Epithelial cell of esophagus (primary cell): ENCODE measurements around the gene SCN7A.
"Not testable (repeated sequence)": the region's sequence is repeated elsewhere in the genome, so short reads cannot be mapped to it uniquely, and the experiment has no call there.

ENCODE experiments used
- DNase-seq: peaks from one replicate; pipeline ENCODE4 v3.0.0; 2010; ENCODE audit warnings: low read depth
- H3K4me3 ChIP-seq: 2 replicates; pipeline ENCODE4 v1.5.1; 2011; ENCODE audit warnings: mild to moderate bottlenecking, low read length, control low read depth
- TF ChIP-seq, protein P1 (sequence below): IDR thresholded peaks from 2 replicates; pipeline ENCODE4 v1.5.1; 2011; ENCODE audit warnings: low read depth, mild to moderate bottlenecking, low read length, control low read depth, inconsistent platforms; ENCODE audit not compliant: insufficient read depth; ENCODE audit errors: missing control alignments

SCN7A gene

DNA sequence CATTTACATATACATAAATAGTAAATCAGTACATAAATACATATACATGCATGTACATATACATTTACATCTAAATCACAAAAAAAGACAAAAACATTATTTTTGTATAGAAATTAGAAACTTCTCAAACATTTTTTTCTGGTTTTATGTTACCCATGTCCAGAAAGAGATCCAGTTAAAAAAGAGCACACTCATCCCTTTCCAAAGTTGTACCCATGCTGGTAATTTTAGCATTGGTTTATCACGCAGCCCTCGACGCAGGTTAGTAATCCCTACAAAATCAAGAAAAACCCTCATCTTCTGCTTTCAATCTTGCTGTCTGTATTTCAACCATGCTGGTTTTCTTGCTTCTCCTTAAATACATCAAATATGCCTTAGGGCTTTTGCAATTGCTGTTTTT, 128.8 kb downstream of the SCN7A start:
- no peak for DNase-seq
- TF ChIP-seq, protein P1, sequence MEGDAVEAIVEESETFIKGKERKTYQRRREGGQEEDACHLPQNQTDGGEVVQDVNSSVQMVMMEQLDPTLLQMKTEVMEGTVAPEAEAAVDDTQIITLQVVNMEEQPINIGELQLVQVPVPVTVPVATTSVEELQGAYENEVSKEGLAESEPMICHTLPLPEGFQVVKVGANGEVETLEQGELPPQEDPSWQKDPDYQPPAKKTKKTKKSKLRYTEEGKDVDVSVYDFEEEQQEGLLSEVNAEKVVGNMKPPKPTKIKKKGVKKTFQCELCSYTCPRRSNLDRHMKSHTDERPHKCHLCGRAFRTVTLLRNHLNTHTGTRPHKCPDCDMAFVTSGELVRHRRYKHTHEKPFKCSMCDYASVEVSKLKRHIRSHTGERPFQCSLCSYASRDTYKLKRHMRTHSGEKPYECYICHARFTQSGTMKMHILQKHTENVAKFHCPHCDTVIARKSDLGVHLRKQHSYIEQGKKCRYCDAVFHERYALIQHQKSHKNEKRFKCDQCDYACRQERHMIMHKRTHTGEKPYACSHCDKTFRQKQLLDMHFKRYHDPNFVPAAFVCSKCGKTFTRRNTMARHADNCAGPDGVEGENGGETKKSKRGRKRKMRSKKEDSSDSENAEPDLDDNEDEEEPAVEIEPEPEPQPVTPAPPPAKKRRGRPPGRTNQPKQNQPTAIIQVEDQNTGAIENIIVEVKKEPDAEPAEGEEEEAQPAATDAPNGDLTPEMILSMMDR = no peak
- H3K4me3 ChIP-seq = no peak overlapping the region

DNA sequence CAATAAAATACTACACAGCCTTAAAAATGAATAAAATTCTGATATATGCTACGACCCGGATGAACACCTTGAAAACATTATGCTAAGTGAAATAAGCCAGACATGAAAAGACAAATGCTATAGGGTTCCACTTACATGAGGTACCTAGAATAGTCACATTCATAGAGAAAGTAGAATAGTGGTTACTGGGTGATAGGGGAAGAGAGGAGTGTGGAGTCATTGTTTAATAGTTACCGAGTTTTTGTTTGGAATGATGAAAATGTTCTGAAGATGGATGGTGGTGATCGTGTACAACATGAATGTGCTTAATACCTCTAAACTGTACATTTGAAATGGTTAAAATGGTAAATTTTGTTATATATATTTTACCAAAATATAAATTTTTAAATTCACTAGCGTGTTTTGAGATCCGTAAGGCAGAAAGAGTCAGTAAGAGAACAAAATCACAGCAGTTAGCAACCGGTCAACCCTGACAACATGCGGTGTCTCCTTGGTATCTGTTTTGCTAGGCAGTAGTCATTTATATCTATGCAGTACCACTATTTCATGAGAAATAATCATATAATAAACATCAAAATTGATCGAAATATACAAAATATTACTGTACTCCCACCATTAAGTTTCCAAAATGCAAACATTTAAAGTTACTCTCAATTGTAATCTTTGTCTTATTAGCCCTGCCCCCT, 129.4 kb downstream of the SCN7A start:
- TF ChIP-seq, protein P1 = no peak
- no peak overlapping the region for H3K4me3 ChIP-seq
- no peak for DNase-seq

DNA sequence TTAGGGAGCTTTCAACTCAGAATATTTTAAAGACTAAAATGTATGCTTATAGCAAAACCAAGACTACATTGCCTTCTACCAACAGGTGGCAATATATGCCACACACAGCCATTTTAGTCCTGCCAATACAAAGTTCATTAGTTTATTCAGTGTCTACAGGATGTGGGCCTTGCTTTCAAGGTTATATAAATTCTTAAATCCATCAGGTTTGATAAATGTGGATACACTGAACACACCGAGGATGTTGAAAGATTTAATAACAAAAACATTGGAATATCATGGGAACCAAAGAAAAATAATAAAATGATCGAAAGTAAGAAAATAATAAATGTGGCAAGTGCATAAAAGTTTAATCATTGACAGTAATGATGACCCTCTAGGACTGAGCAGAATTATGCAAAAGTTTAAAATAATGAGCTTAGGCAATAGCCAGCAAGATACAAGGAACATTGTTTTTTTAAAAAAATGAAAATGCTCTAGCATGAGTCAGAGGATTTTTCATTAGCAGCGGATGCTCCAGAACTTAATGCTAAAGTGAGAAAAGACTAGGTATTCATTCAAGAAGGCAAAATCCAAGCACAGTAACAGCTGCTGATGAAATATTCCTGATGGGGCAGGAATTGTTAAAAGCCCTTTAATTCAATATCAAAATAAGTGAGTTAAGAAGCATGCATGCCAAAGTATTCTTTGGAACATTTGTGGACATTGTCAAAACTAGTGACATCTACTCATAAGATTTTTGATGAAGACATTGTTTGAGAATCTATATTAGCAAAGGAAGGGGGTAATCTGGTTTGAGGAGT, 132.5 kb downstream of the SCN7A start:
- TF ChIP-seq, protein P1 = peak; percentile 71
- H3K4me3 ChIP-seq = no peak overlapping the region
- DNase-seq = peak; percentile 56

DNA sequence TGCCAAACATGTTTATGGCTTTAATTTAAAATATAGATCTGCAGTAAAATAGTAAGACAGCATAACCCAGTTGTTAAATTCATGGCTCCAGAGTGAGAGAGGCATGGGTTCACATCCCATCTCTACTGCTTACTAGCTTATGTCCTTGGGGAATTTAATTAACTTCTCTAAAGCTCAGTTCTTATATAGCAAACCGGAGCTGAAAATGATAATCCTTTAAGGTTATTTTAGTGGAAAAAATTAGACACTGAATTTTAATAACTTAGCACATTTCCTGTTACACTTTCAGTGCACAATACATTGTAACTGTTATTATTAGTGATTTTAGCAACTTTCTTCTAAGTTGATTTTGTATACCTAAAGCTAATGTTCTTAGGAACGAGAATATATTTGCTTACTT, 133.1 kb downstream of the SCN7A start:
- no peak for DNase-seq
- TF ChIP-seq, protein P1 = no peak
- H3K4me3 ChIP-seq = no peak overlapping the region

DNA sequence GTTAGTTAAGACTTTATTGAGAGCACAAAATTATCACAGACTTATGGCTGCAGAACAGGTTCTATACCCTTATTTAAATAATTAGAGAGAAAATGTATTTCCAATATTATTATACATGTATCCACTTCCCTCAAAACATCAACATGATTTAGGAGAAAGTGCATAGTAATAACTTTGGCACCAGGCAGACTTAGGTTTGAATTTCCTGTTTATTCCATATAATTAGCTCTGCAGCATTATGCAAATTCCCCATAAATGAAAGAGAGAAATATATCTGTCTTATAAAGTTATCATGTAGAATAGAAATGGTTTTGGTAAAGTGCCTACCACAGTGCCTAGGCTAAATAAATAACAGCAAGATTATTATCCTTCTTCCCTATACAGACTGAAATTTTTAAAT, 133.6 kb downstream of the SCN7A start:
- no peak for DNase-seq
- TF ChIP-seq, protein P1 = no peak
- no peak overlapping the region for H3K4me3 ChIP-seq

DNA sequence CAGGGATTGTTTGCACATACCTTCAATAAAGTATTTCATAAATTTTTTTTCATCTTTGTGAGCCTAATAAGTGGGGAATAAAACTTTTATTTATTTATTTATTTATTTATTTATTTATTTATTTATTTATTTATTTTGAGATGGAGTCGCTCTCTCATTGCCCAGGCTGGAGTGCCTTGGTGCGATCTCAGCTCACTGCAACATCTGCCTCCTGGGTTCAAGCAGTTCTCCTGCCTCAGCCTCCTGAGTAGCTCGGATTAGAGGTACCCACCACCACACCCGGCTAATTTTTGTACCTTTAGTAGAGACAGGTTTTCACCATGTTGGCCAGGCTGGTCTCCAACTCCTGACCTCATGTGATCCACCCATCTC, 136.1 kb downstream of the SCN7A start:
- not testable (repeated sequence) for H3K4me3 ChIP-seq, DNase-seq

DNA sequence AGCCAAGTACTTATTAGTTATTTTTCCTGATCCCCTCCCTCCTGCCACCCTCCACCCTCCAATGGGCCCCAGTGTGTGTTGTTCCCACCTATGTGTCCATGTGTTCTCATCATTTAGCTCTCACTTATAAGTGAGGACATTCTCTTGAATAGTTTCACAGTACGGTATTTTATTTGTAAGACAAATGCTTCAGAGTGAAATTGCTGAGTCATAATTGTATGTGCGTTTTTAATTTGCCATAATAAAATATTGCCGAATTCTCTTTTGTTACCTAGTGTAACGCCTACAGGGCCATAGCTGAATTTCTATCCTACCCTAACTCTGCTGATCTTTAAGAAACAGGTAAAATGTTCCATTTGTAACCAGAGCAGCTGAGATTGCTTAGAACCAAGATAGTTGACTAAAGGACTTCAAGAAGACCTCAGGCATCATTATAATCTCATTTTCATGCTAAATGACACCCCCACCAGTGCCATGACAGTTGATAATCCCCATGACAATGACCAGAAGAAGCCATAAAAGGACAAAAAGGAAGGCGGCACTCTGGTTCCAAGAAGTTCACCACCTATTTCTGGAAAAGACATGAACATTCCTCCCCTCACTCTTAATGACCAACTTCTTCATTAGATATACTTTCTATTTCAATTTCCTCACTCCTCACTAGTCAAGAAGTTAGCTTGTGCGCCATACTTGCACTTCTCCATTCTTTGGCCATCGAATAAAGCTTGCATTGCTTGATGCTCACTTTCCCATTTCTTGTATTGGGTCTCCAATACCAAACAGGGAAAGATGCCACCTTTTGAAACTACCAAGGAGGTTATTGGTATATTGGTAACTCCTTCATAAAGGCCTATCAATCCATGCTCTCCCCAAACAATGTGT, 136.7 kb downstream of the SCN7A start:
- TF ChIP-seq, protein P1 = no peak
- no peak for DNase-seq
- no peak overlapping the region for H3K4me3 ChIP-seq
